ENCODE results near the gene SNORC.

SNORC gene

DNA sequence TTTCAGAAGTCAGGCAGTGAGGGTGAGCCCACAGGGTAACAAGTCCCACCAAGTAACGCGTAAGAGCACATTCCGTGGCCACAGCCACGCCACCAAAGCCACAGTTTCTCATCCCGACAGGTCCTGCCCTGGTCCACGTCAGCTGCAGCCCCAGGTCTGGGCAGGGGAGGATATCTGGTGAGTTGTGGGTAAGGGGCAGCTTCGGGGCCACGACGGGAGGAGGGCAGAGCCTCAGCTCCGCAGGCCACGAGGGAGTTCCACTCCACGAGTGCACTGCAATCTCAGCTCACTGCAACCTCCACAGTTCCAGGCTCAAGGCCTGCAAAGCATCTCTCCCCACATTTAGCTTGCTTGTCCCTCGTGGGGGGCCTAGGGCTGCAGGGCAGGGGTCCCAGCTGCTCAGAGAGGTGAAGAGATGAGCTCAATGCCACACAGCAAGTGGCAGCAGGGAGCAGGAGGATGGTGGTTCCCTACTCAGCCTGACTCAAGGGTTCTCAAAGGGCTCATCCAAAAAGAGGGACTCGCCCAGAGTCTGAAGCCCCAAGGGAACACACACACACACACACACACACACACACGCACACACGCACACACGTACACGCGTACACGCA, 12.5 kb downstream of the SNORC start:
- TF ChIP-seq TARDBP (IDR thresholded peaks at IDR 0.05) (no peak), ARNT (IDR thresholded peaks at IDR 0.05) (no peak), SUZ12 (IDR thresholded peaks at IDR 0.05) (no peak), CTBP1 (IDR thresholded peaks at IDR 0.05; ENCODE audit: borderline replicate concordance) (no peak), HDGF (IDR thresholded peaks at IDR 0.05; ENCODE audit: borderline replicate concordance) (no peak), FOXK2 (IDR thresholded peaks at IDR 0.05) (no peak), SP1 (IDR thresholded peaks at IDR 0.05) (no peak), LEF1 (IDR thresholded peaks at IDR 0.05; ENCODE audit: borderline replicate concordance) (no peak), FOXM1 (IDR thresholded peaks at IDR 0.05; ENCODE audit: borderline replicate concordance) (no peak), ZNF384 (IDR thresholded peaks at IDR 0.05) (no peak), FOXA1 (IDR thresholded peaks at IDR 0.05) (no peak), BHLHE40 (IDR thresholded peaks at IDR 0.05; ENCODE audit: borderline replicate concordance) (no peak), ELF4 (IDR thresholded peaks at IDR 0.05) (no peak), NFRKB (IDR thresholded peaks at IDR 0.05) (no peak), L3MBTL2 (conservative IDR thresholded peaks at IDR 0.05) (no peak)
- TF ChIP-seq, protein P1, sequence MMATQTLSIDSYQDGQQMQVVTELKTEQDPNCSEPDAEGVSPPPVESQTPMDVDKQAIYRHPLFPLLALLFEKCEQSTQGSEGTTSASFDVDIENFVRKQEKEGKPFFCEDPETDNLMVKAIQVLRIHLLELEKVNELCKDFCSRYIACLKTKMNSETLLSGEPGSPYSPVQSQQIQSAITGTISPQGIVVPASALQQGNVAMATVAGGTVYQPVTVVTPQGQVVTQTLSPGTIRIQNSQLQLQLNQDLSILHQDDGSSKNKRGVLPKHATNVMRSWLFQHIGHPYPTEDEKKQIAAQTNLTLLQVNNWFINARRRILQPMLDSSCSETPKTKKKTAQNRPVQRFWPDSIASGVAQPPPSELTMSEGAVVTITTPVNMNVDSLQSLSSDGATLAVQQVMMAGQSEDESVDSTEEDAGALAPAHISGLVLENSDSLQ (IDR thresholded peaks at IDR 0.05), result no peak
- no peak for DNase-seq (ENCODE audit: extremely low spot score)
- POLR2A ChIA-PET, result no interaction called here
- CTCF ChIA-PET, result no interaction called here

DNA sequence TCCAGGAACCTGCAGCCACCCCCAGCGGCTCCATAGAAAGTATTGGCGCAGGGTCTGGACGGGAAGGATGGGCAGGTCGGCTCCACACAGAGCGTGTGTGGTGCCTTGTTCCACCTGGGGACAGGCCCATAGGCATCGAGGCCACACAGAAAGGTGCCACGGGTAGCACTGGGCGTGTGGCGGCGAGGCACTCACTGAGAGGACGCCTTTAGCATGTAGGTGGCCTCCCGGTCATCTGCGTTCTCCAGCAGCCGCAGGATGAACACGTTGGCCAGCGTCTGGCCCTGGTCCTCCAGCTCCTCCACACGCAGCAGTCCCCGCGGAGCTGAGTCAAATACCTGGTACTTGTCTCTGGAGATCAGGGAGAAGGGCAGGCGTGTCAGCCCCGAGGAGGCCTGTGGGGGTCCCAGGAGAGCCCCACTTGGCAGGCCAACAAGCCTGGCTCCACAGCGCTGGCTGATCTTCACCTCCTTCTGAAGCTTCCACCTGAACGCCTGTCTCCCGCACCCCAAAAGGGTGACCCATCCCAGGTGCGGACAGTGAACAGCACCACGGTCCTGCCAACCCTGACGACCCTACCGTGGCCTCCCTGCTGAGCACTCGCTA, 13.2 kb downstream of the SNORC start:
- no peak for TF ChIP-seq ARNT (IDR thresholded peaks at IDR 0.05)
- no peak for TF ChIP-seq FOXM1 (IDR thresholded peaks at IDR 0.05; ENCODE audit: borderline replicate concordance)
- no peak for TF ChIP-seq BHLHE40 (IDR thresholded peaks at IDR 0.05; ENCODE audit: borderline replicate concordance)
- no peak for TF ChIP-seq HDGF (IDR thresholded peaks at IDR 0.05; ENCODE audit: borderline replicate concordance)
- TF ChIP-seq CTBP1 (IDR thresholded peaks at IDR 0.05; ENCODE audit: borderline replicate concordance), result no peak
- TF ChIP-seq ZNF384 (IDR thresholded peaks at IDR 0.05), result no peak
- TF ChIP-seq FOXK2 (IDR thresholded peaks at IDR 0.05), result no peak
- TF ChIP-seq, protein P1 (IDR thresholded peaks at IDR 0.05), result no peak
- TF ChIP-seq LEF1 (IDR thresholded peaks at IDR 0.05; ENCODE audit: borderline replicate concordance), result no peak
- no peak for TF ChIP-seq FOXA1 (IDR thresholded peaks at IDR 0.05)
- no peak for TF ChIP-seq L3MBTL2 (conservative IDR thresholded peaks at IDR 0.05)
- no peak for TF ChIP-seq SP1 (IDR thresholded peaks at IDR 0.05)
- TF ChIP-seq SUZ12 (IDR thresholded peaks at IDR 0.05), result no peak
- TF ChIP-seq ELF4 (IDR thresholded peaks at IDR 0.05), result no peak
- no peak for TF ChIP-seq NFRKB (IDR thresholded peaks at IDR 0.05)
- no peak for TF ChIP-seq TARDBP (IDR thresholded peaks at IDR 0.05)
- no peak for DNase-seq (ENCODE audit: extremely low spot score)
- ChIA-PET POLR2A (no interaction called here), CTCF (no interaction called here)

DNA sequence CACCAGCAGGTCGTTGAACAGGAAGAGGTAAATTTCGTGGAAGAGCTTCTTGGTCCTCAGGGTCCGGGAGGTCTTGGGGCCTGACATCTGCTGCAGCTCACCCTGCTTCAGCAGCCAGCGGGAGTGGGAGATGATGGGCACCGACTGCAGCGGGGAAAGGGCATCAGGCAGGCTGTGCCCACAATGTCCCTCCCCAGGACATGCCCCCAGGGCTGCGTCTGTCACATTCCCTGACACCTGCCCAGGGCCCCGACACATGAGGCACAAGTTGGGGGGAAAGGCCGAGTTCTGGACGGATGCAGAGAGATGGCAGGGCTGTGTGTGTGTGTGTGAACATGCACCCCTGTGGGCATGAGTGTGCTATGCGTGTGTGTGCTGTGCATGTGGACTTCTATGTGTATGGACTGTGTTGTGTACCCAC, 13.9 kb downstream of the SNORC start:
- no peak for TF ChIP-seq SUZ12 (IDR thresholded peaks at IDR 0.05)
- TF ChIP-seq, protein P1 (IDR thresholded peaks at IDR 0.05), result no peak
- no peak for TF ChIP-seq FOXM1 (IDR thresholded peaks at IDR 0.05; ENCODE audit: borderline replicate concordance)
- TF ChIP-seq TARDBP (IDR thresholded peaks at IDR 0.05), result no peak
- TF ChIP-seq CTBP1 (IDR thresholded peaks at IDR 0.05; ENCODE audit: borderline replicate concordance), result no peak
- TF ChIP-seq BHLHE40 (IDR thresholded peaks at IDR 0.05; ENCODE audit: borderline replicate concordance), result no peak
- TF ChIP-seq ARNT (IDR thresholded peaks at IDR 0.05), result no peak
- no peak for TF ChIP-seq ZNF384 (IDR thresholded peaks at IDR 0.05)
- TF ChIP-seq HDGF (IDR thresholded peaks at IDR 0.05; ENCODE audit: borderline replicate concordance), result no peak
- no peak for TF ChIP-seq LEF1 (IDR thresholded peaks at IDR 0.05; ENCODE audit: borderline replicate concordance)
- TF ChIP-seq L3MBTL2 (conservative IDR thresholded peaks at IDR 0.05), result no peak
- ChIA-PET CTCF (no interaction called here), POLR2A (no interaction called here)
- DNase-seq (ENCODE audit: extremely low spot score), result no peak

DNA sequence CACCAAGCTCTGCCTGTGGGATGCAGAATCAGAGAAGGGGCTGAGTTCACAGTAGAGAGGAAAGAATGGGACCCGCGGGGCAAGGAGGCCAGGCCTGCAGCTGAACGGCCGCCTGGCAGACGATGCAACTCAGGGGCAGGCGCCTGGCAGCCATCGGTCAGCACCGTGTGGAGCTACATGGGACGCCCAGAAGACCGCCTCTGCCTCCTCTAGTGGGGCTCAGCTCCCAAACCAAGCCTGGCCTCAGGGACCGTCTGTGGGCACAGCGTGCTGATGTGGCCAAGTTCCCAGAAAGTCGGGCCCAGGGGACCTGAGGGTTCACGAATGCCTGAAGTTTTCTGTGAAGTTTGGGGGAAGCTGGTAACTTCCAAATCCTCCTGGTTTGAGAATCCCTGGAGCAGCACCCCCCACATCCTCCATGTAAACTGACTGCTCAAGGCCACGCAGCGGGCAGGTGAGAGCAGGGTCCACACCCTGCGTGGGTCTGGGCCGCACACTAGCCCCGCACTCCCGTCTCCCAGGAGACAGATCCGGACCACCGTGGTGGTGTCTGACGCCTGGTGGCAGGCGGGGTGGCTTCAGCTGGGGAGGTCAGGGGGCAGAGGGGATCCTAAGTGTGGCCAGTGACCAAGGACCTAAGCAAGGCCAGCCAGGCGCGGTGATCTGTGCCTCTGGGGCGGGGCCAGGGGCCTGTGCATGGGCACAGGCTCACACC, 14.6 kb downstream of the SNORC start:
- no peak for DNase-seq (ENCODE audit: extremely low spot score)
- ChIA-PET POLR2A (no interaction called here), CTCF (no interaction called here)
- TF ChIP-seq ZNF384 (IDR thresholded peaks at IDR 0.05) (no peak), ARNT (IDR thresholded peaks at IDR 0.05) (no peak)

DNA sequence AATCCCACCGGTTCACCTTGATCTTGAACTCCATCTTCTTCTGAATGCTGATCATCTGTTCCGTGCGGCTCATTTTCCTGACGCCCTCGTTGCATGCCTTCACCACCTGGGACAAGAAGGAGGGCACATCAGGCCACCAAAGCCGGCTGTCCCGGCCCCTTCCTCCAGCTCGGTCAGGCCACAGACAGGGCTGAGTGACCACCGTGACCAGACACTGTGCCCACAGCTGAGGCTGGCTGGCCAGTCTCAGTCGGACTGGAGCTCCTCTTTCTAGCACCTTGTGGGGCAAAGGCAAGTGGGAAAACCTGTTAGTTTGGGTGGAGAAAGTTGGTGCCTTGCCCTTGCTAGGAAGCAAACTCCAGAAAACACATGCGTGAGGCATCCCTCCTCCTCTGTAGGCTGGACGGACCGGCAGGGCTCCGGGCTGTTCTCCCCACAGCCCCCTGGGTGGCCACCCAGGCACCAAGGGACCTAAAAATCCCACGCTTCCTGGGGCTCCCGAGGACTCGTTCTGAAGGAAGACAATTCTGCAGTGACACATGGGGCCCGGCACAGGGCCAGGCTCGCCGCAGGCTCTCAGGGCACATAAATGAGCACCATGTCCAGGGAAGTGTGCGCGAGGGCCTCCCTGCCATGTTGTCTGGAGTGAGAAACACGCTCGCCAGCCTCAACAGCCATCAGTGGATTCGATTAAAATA, 15.3 kb downstream of the SNORC start:
- ChIA-PET CTCF (no interaction called here), POLR2A (no interaction called here)

More for the DNA sequence above, 15.3 kb downstream of the SNORC start:
- DNase-seq (ENCODE audit: extremely low spot score), result no peak
- TF ChIP-seq NFRKB (IDR thresholded peaks at IDR 0.05) (no peak), ARNT (IDR thresholded peaks at IDR 0.05) (no peak), L3MBTL2 (conservative IDR thresholded peaks at IDR 0.05) (no peak), FOXK2 (IDR thresholded peaks at IDR 0.05) (no peak), LEF1 (IDR thresholded peaks at IDR 0.05; ENCODE audit: borderline replicate concordance) (no peak), SP1 (IDR thresholded peaks at IDR 0.05) (no peak), TARDBP (IDR thresholded peaks at IDR 0.05) (no peak)
- TF ChIP-seq, protein P1 (IDR thresholded peaks at IDR 0.05), result no peak

Data from HEK293T (cell line).